ENCODE data around the gene TMC5. TPM values are rescaled to one million over a fixed set of nuclear protein-coding genes. Genes with fewer than 3 reads are reported as not detected.

The TMC5 gene
- total and polyA plus RNA-seq, 2 donors (not counting 3 experiments of a cell fraction or from before 2014, with no cell fraction given), result not detected

DNA sequence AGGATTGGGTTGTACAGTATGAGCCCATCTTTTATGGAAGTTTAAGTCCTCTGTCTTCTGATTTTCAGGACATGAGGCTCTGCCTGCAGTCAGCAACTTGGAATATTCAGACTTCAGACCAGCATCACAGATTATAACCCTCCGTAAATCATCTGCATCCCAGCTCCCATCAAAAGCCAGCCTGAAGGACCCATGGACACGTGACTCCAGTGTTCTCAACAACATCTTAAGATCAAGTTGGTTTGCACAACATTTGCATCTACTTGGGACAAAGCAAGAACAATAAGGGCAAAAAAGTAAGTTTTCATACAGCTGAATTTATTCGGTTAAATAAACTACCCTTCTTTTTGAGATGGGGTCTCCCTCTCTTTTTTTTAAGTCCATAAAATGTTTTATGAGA is 12.7 kb downstream of the TMC5 start:
- dilution Hi-C loops (cut with MboI; ENCODE audit: extremely low pct_ligation_motif_present, low sequenced_read_pairs), result no loop called here
- no peak for FAIRE-seq
- POLR2A ChIA-PET, result no interaction called here

More for the DNA sequence above, 12.7 kb downstream of the TMC5 start:
- H3K4me1 ChIP-seq (ENCODE audit: control insufficient read depth, extremely low read depth, insufficient read depth, low read length), result no peaks in the 10 kb centered on the region
- no peak overlapping the region for H3K4me3 ChIP-seq (replicated peaks in 1 of 3; ENCODE audit: insufficient read depth in 1 of 3, low read depth in 1 of 3, low read length in 3 of 3)
- TF ChIP-seq, protein P1, sequence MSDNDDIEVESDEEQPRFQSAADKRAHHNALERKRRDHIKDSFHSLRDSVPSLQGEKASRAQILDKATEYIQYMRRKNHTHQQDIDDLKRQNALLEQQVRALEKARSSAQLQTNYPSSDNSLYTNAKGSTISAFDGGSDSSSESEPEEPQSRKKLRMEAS (IDR thresholded peaks at IDR 0.05; ENCODE audit: insufficient read depth, insufficient read length), result no peak
- TF ChIP-seq JUN (IDR thresholded peaks at IDR 0.05; ENCODE audit: borderline replicate concordance, insufficient read depth, insufficient read length, low read depth) (no peak), MYC (IDR thresholded peaks at IDR 0.05; ENCODE audit: low read depth, low read length) (no peak), FOS (IDR thresholded peaks at IDR 0.05; ENCODE audit: borderline replicate concordance, insufficient read depth, low read length) (no peak), POLR2AphosphoS5 (IDR thresholded peaks at IDR 0.05; ENCODE audit: insufficient read depth, low read depth, low read length) (no peak), POLR2A (IDR thresholded peaks at IDR 0.05; ENCODE audit: low read depth, low read length) (no peak), EZH2 (IDR thresholded peaks at IDR 0.05; ENCODE audit: borderline replicate concordance, low read depth, low read length, severe bottlenecking) (no peak), GATA2 (IDR thresholded peaks at IDR 0.05; ENCODE audit: insufficient read depth, insufficient read length, low read depth, low read length) (no peak)
- TF ChIP-seq, protein P2, sequence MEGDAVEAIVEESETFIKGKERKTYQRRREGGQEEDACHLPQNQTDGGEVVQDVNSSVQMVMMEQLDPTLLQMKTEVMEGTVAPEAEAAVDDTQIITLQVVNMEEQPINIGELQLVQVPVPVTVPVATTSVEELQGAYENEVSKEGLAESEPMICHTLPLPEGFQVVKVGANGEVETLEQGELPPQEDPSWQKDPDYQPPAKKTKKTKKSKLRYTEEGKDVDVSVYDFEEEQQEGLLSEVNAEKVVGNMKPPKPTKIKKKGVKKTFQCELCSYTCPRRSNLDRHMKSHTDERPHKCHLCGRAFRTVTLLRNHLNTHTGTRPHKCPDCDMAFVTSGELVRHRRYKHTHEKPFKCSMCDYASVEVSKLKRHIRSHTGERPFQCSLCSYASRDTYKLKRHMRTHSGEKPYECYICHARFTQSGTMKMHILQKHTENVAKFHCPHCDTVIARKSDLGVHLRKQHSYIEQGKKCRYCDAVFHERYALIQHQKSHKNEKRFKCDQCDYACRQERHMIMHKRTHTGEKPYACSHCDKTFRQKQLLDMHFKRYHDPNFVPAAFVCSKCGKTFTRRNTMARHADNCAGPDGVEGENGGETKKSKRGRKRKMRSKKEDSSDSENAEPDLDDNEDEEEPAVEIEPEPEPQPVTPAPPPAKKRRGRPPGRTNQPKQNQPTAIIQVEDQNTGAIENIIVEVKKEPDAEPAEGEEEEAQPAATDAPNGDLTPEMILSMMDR (IDR thresholded peaks at IDR 0.05; ENCODE audit: extremely low read depth in 1 of 2, insufficient read depth in 1 of 2, low read depth in 1 of 2, low read length in 2 of 2), result no peak
- no TSS peak for BruUV-seq (replicated peaks)
- CTCF ChIA-PET, result no interaction called here
- H3K27me3 ChIP-seq (ENCODE audit: control insufficient read depth in 2 of 2, insufficient read depth in 2 of 2, low read length in 2 of 2), result no peaks in the 10 kb centered on the region
- no peak for DNase-seq (ENCODE audit: low read depth, low spot score)
- no peaks in the 10 kb centered on the region for H4K20me1 ChIP-seq (replicated peaks; ENCODE audit: control insufficient read depth, extremely low read depth, insufficient read depth, low read length)
- no peak overlapping the region for H3K9ac ChIP-seq (replicated peaks; ENCODE audit: extremely low read depth, insufficient read depth, low read length)
- no peaks in the 10 kb centered on the region for H3K36me3 ChIP-seq (ENCODE audit: control insufficient read depth in 2 of 2, extremely low read depth in 1 of 2, insufficient read depth in 2 of 2, low read length in 2 of 2)
- no peak overlapping the region for H3K4me2 ChIP-seq (ENCODE audit: insufficient read depth, low read length)
- H2AFZ ChIP-seq (ENCODE audit: low read depth, low read length), result no peak overlapping the region
- H3K27ac ChIP-seq (ENCODE audit: insufficient read depth, low read depth, low read length), result no peak overlapping the region
- no peaks in the 10 kb centered on the region for H3K79me2 ChIP-seq (ENCODE audit: control insufficient read depth, insufficient read depth, low read length)
- H3K9me1 ChIP-seq (replicated peaks; ENCODE audit: control insufficient read depth, extremely low read depth, insufficient read depth, low read length), result no peaks in the 10 kb centered on the region
- intact Hi-C loops (cut with micrococcal nuclease), result no loop called here
- H3K9me3 ChIP-seq (replicated peaks; ENCODE audit: control insufficient read depth, insufficient read depth, low read length), result no peaks in the 10 kb centered on the region
